HepG2 (cell line): ENCODE results near the gene KANK3. TPM values are rescaled to one million over a fixed set of nuclear protein-coding genes. Genes with fewer than 3 reads are reported as not detected.

Experiments used
- ATAC-seq: fragments of 200-7000 bp; cut with Tn5 transposase; 3 replicates; pipeline ENCODE4 v1.9.1; 2020; ENCODE audit warnings: mild to moderate bottlenecking, moderate library complexity
- BruUV-seq: library from RNA; stranded (reverse); fragments of 400-500 nt; replicated peaks from 2 replicates; lab custom pipeline; 2021; lab: Mats Ljungman, UMichigan
- CTCF ChIA-PET: fragments of 300-600 bp; formaldehyde crosslinking; extraction: SDS; loops from one replicate; lab custom pipeline; 2021; ENCODE audit warnings: low total read pairs, inconsistent platforms, low intra/inter-chr PET ratio; lab: Yijun Ruan, JAX
- POLR2A ChIA-PET: fragments of 350-600 bp; sonication (Branson Sonifier 250); formaldehyde crosslinking; loops from one replicate; lab custom pipeline; 2020; ENCODE audit warnings: antibody characterized with exemption, inconsistent platforms; lab: Yijun Ruan, JAX
- DNase-seq: peaks from one replicate; pipeline ENCODE4 v3.0.0-alpha.2; 2015; ENCODE audit warnings: low spot score
- FAIRE-seq: peaks from 3 replicates; lab custom pipeline; 2011; peaks lifted over from hg19 to GRCh38; lab: Jason Lieb, UNC
- H2AFZ ChIP-seq: one replicate; pipeline ENCODE4 v1.6.1; 2011; ENCODE audit warnings: low read length, inconsistent platforms
- H3K27ac ChIP-seq: fragments of 300-600 bp; 3 replicates; pipeline ENCODE4 v1.8.0; 2011; ENCODE audit warnings: mixed run types, mild to moderate bottlenecking, mixed read lengths, low read length, inconsistent platforms; ENCODE audit not compliant: insufficient read depth; ENCODE audit errors: extremely low read length
- H3K27me3 ChIP-seq, 2 experiments: fragments of 200-600 bp in 1 of 2; 2 replicates in 1 of 2; 3 replicates in 1 of 2; pipeline versions ENCODE4 v1.6.0 to v1.8.0; 2011; ENCODE audit warnings: low read length in 2 of 2, mild to moderate bottlenecking in 2 of 2, moderate library complexity in 2 of 2, inconsistent platforms in 1 of 2; ENCODE audit not compliant: insufficient read depth in 2 of 2, control insufficient read depth in 1 of 2
- H3K36me3 ChIP-seq, 2 experiments: fragments of 200-600 bp in 1 of 2; replicated peaks in 1 of 2; 2 replicates in 1 of 2; 3 replicates in 1 of 2; pipeline versions ENCODE4 v1.5.1 to v1.8.0; 2011; ENCODE audit warnings: low read length in 2 of 2, inconsistent platforms in 1 of 2; ENCODE audit not compliant: insufficient read depth in 2 of 2, control insufficient read depth in 1 of 2
- H3K4me1 ChIP-seq: 2 replicates; pipeline ENCODE4 v1.5.1; 2012; ENCODE audit warnings: low read length, inconsistent platforms; ENCODE audit not compliant: insufficient read depth
- H3K4me2 ChIP-seq: 2 replicates; pipeline ENCODE4 v1.6.0; 2011; ENCODE audit warnings: low read depth, low read length, inconsistent platforms
- H3K4me3 ChIP-seq, 3 experiments: fragments of 200-600 bp in 1 of 3; sonication (generic), shearing (Covaris generic) in 1 of 3; replicated peaks in 1 of 3; 2 replicates each; pipeline ENCODE4 v1.5.1; 2011 to 2016; ENCODE audit warnings: low read length in 3 of 3, inconsistent platforms in 2 of 3, low read depth in 2 of 3, mild to moderate bottlenecking in 2 of 3, control low read depth in 1 of 3, mixed read lengths in 1 of 3; ENCODE audit not compliant: insufficient read depth in 1 of 3
- H3K79me2 ChIP-seq: one replicate; pipeline ENCODE4 v1.6.1; 2011; ENCODE audit warnings: low read length, inconsistent platforms; ENCODE audit not compliant: insufficient read depth
- H3K9ac ChIP-seq: 2 replicates; pipeline ENCODE4 v1.6.0; 2011; ENCODE audit warnings: mild to moderate bottlenecking, low read depth, low read length, inconsistent platforms; ENCODE audit not compliant: insufficient read depth
- H3K9me3 ChIP-seq: 2 replicates; pipeline ENCODE4 v1.5.1; 2012; ENCODE audit warnings: mild to moderate bottlenecking, low read length
- H4K20me1 ChIP-seq: 2 replicates; pipeline ENCODE4 v1.6.0; 2011; ENCODE audit warnings: inconsistent platforms, mild to moderate bottlenecking, low read length, moderate library complexity; ENCODE audit not compliant: insufficient read depth
- AKAP8 ChIP-seq: sonication (generic); formaldehyde crosslinking; IDR thresholded peaks from 2 replicates; pipeline ENCODE4 v1.5.1; 2020; ENCODE audit warnings: mild to moderate bottlenecking, missing genetic modification reagents
- CCDC6 ChIP-seq: sonication (generic); formaldehyde crosslinking; IDR thresholded peaks from 2 replicates; pipeline ENCODE4 v1.8.1; 2022; ENCODE audit warnings: mild to moderate bottlenecking, missing genetic modification reagents, moderate library complexity
- GATAD1 ChIP-seq: IDR thresholded peaks from 2 replicates; pipeline ENCODE4 v1.6.1; 2016; ENCODE audit warnings: missing genetic modification reagents, missing compliant biosample characterization
- MED13 ChIP-seq: sonication (generic); formaldehyde crosslinking; IDR thresholded peaks from 2 replicates; pipeline ENCODE4 v1.5.0; 2020; ENCODE audit warnings: missing genetic modification reagents
- MTA1 ChIP-seq: sonication (generic); formaldehyde crosslinking; IDR thresholded peaks from 2 replicates; pipeline ENCODE4 v1.4.0; 2020; ENCODE audit warnings: missing genetic modification reagents, mild to moderate bottlenecking, borderline replicate concordance
- MXD4 ChIP-seq: IDR thresholded peaks from 2 replicates; pipeline ENCODE4 v1.6.1; 2016; ENCODE audit warnings: mild to moderate bottlenecking, missing biosample characterization, missing genetic modification reagents
- NKX3-1 ChIP-seq: sonication (generic); formaldehyde crosslinking; IDR thresholded peaks from 2 replicates; pipeline ENCODE4 v1.5.0; 2020; ENCODE audit warnings: missing genetic modification reagents
- POLR2G ChIP-seq: fragments of 200-400 bp; formaldehyde crosslinking; IDR thresholded peaks from 2 replicates; pipeline ENCODE4 v1.6.1; 2018; ENCODE audit warnings: mild to moderate bottlenecking, low read depth, low read length, moderate library complexity
- RBAK ChIP-seq: sonication (generic); formaldehyde crosslinking; IDR thresholded peaks from 2 replicates; pipeline ENCODE4 v1.5.1; 2020; ENCODE audit warnings: mild to moderate bottlenecking, missing genetic modification reagents
- REXO4 ChIP-seq: sonication (generic); formaldehyde crosslinking; IDR thresholded peaks from 2 replicates; pipeline ENCODE4 v1.8.0; 2022; ENCODE audit warnings: missing genetic modification reagents, mild to moderate bottlenecking, borderline replicate concordance
- SIN3B ChIP-seq: fragments of 150-350 bp; IDR thresholded peaks from 2 replicates; pipeline ENCODE4 v1.6.1; 2014; ENCODE audit warnings: low read length
- SMYD3 ChIP-seq: sonication (generic); formaldehyde crosslinking; IDR thresholded peaks from 2 replicates; pipeline ENCODE4 v1.8.1; 2023; ENCODE audit warnings: mild to moderate bottlenecking, missing genetic modification reagents
- SYNCRIP ChIP-seq: fragments of 200-400 bp; formaldehyde crosslinking; IDR thresholded peaks from 2 replicates; pipeline ENCODE4 v1.6.1; 2018; ENCODE audit warnings: mild to moderate bottlenecking, low read depth, low read length; ENCODE audit not compliant: insufficient read depth
- TBL1XR1 ChIP-seq: fragments of 150-350 bp; IDR thresholded peaks from 2 replicates; pipeline ENCODE4 v1.6.1; 2014; ENCODE audit warnings: borderline replicate concordance, low read length; ENCODE audit not compliant: partially characterized antibody
- ZFP37 ChIP-seq: sonication (generic); formaldehyde crosslinking; IDR thresholded peaks from 2 replicates; pipeline ENCODE4 v1.4.0; 2020; ENCODE audit warnings: missing genetic modification reagents, borderline replicate concordance
- ZNF232 ChIP-seq: sonication (generic); formaldehyde crosslinking; IDR thresholded peaks from 2 replicates; pipeline ENCODE4 v1.4.0; 2020; ENCODE audit warnings: missing genetic modification reagents, borderline replicate concordance
- ZNF878 ChIP-seq: sonication (generic); formaldehyde crosslinking; IDR thresholded peaks from 2 replicates; pipeline ENCODE4 v1.8.1; 2023; ENCODE audit warnings: mild to moderate bottlenecking, missing genetic modification reagents, moderate library complexity
- WGBS: methylation state at CpG from one replicate; pipeline ENCODE4 v1.1.6; 2017; ENCODE audit warnings: low lambda C conversion rate; 5-methylcytosine and 5-hydroxymethylcytosine counted together
- in situ Hi-C: cut with HindIII; loops from 2 replicates; pipeline ENCODE4 v1.10.0; 2017; ENCODE audit warnings: low pct_unique_long_range_greater_than_20kb; ENCODE audit not compliant: extremely low pct_ligation_motif_present
- intact Hi-C: fragments of 100-400 bp; cut with micrococcal nuclease; formaldehyde crosslinking; loops from one replicate; pipeline ENCODE4 v1.10.0; 2022; ENCODE audit not compliant: unreplicated experiment
- polyA plus RNA-seq, 8 experiments: library from polyadenylated mRNA; depleted of rRNA in 3 of 8; stranded (reverse) in 7 of 8; unstranded in 1 of 8; fragments of >200 nt; fragmentation: Illumina TruSeq in 4 of 8; extraction: Trizol in 4 of 8; gene quantifications; 2 replicates each; pipeline versions ENCODE4 v1.2.1 to v1.2.3, GENCODE V29; 2011 to 2016; ENCODE audit warnings: low read depth in 4 of 8, missing spikeins in 1 of 8, mixed read lengths in 1 of 8; ENCODE audit not compliant: insufficient read depth in 1 of 8
- total RNA-seq, 5 experiments: library from RNA; depleted of rRNA; stranded (reverse); fragments of >200 nt; fragmentation: Illumina TruSeq; extraction: Trizol; gene quantifications; 2 replicates each; pipeline ENCODE4 v1.2.3, GENCODE V29; 2016; ENCODE audit warnings: low read depth in 1 of 5
- TF ChIP-seq, protein P1 (sequence below): sonication (generic); formaldehyde crosslinking; IDR thresholded peaks from 2 replicates; pipeline ENCODE4 v1.8.1; 2023; ENCODE audit warnings: mild to moderate bottlenecking, missing genetic modification reagents
- TF ChIP-seq, protein P2 (sequence below): sonication (generic); formaldehyde crosslinking; IDR thresholded peaks from 2 replicates; pipeline ENCODE4 v1.4.0; 2020; ENCODE audit warnings: low read depth, mild to moderate bottlenecking, missing genetic modification reagents
- TF ChIP-seq, protein P3 (sequence below): IDR thresholded peaks from 2 replicates; pipeline ENCODE4 v1.6.1; 2012; ENCODE audit warnings: low read depth, low read length, improper control_type of control experiment

Gene KANK3
- total and polyA plus RNA-seq, 2 of the 13 experiments (the other 11 are each of a cell fraction or from before 2014, with no cell fraction given) = 0.15 to 0.20 TPM

DNA sequence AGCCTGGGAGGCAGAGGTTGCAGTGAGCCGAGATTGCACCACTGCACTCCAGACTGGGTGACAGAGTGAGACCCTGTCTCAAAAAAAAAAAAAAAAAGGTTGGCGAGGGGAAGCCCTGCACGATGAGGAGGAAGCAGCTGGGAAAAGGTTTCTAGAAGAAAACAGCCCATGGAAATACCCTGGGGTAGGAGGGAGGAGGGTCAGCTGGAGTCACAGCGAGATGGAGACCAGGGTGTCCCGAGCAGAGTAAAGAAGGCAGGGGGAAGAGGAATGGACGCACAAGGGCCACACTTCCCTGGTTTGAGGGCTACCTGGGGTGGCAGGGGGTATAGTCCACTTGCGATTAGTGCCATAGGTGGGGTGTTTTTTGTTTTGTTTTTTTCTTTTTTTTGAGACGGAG, 6.4 kb downstream of the KANK3 start:
- Histone ChIP-seq H3K79me2 (no peaks in the 10 kb centered on the region), H3K9me3 (no peaks in the 10 kb centered on the region), H3K27me3 (peaks cover 9 to 44% of the 10 kb centered on the region in 2 experiments), H3K4me2 (no peak overlapping the region), H3K4me3 (no peak overlapping the region), H3K36me3 (no peaks in the 10 kb centered on the region), H2AFZ (no peak overlapping the region), H3K9ac (no peak overlapping the region), H3K4me1 (peaks cover 63% of the 10 kb centered on the region), H3K27ac (no peak overlapping the region), H4K20me1 (no peaks in the 10 kb centered on the region)
- ChIA-PET CTCF (no interaction called here), POLR2A (interaction anchor here (0.9 kb wide), 1 partner anchor 87 kb away, joined by 3 read pairs; no protein-coding TSS in a partner anchor)
- in situ Hi-C loops (no loop called here), intact Hi-C loops (no loop called here)
- no peak for ATAC-seq
- WGBS = 31% methylated on average over 8 of the region's 8 CpGs
- TF ChIP-seq MTA1 (CRISPR knock-in tag) = no peak
- TF ChIP-seq RBAK (CRISPR knock-in tag) = no peak
- TF ChIP-seq MXD4 = no peak
- TF ChIP-seq TBL1XR1 = no peak
- no peak for TF ChIP-seq SMYD3 (CRISPR knock-in tag)
- TF ChIP-seq, protein P1, sequence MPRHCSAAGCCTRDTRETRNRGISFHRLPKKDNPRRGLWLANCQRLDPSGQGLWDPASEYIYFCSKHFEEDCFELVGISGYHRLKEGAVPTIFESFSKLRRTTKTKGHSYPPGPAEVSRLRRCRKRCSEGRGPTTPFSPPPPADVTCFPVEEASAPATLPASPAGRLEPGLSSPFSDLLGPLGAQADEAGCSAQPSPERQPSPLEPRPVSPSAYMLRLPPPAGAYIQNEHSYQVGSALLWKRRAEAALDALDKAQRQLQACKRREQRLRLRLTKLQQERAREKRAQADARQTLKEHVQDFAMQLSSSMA = no peak
- TF ChIP-seq SYNCRIP = no peak
- no peak for TF ChIP-seq AKAP8 (CRISPR knock-in tag)
- TF ChIP-seq ZNF232 (CRISPR knock-in tag) = no peak
- no peak for TF ChIP-seq REXO4
- no peak for TF ChIP-seq NKX3-1 (CRISPR knock-in tag)
- TF ChIP-seq ZNF878 (CRISPR knock-in tag) = no peak
- no peak for TF ChIP-seq GATAD1 (CRISPR knock-in tag)
- TF ChIP-seq, protein P2, sequence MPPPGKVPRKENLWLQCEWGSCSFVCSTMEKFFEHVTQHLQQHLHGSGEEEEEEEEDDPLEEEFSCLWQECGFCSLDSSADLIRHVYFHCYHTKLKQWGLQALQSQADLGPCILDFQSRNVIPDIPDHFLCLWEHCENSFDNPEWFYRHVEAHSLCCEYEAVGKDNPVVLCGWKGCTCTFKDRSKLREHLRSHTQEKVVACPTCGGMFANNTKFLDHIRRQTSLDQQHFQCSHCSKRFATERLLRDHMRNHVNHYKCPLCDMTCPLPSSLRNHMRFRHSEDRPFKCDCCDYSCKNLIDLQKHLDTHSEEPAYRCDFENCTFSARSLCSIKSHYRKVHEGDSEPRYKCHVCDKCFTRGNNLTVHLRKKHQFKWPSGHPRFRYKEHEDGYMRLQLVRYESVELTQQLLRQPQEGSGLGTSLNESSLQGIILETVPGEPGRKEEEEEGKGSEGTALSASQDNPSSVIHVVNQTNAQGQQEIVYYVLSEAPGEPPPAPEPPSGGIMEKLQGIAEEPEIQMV (CRISPR knock-in tag) = no peak
- TF ChIP-seq CCDC6 (CRISPR knock-in tag) = no peak
- no peak for TF ChIP-seq SIN3B
- no peak for TF ChIP-seq MED13 (CRISPR knock-in tag)
- TF ChIP-seq, protein P3, sequence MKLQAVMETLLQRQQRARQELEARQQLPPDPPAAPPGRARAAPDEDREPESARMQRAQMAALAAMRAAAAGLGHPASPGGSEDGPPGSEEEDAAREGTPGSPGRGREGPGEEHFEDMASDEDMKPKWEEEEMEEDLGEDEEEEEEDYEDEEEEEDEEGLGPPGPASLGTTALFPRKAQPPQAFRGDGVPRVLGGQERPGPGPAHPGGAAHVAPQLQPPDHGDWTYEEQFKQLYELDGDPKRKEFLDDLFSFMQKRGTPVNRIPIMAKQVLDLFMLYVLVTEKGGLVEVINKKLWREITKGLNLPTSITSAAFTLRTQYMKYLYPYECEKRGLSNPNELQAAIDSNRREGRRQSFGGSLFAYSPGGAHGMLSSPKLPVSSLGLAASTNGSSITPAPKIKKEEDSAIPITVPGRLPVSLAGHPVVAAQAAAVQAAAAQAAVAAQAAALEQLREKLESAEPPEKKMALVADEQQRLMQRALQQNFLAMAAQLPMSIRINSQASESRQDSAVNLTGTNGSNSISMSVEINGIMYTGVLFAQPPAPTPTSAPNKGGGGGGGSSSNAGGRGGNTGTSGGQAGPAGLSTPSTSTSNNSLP = no peak
- no peak for TF ChIP-seq POLR2G
- TF ChIP-seq ZFP37 (CRISPR knock-in tag) = no peak
- DNase-seq = no peak
- no TSS peak for BruUV-seq
- FAIRE-seq = no peak
